Measurements from ENCODE around the gene ARHGEF17.
A peak's percentile ranks its signal among the peaks of the same experiment; 100 is the strongest.

ARHGEF17 gene

GRCh38 chr11:73306977-73307322 lies 1.1 kb upstream of the ARHGEF17 start:
- TF ChIP-seq TCF4 (CRISPR knock-in tag; IDR thresholded peaks at IDR 0.05; ENCODE audit: borderline replicate concordance) = no peak
- no peak for ATAC-seq

GRCh38 chr11:73307323-73308002 lies 613 bp upstream of the ARHGEF17 start:
- TF ChIP-seq CREB5 (CRISPR knock-in tag; IDR thresholded peaks at IDR 0.05; ENCODE audit: low read depth) (no peak), ZNF70 (CRISPR knock-in tag; IDR thresholded peaks at IDR 0.05) (no peak), ZNF8 (CRISPR knock-in tag; IDR thresholded peaks at IDR 0.05) (no peak), RARB (CRISPR knock-in tag; IDR thresholded peaks at IDR 0.05) (no peak), ZFP3 (CRISPR knock-in tag; IDR thresholded peaks at IDR 0.05) (no peak), ESRRG (CRISPR knock-in tag; IDR thresholded peaks at IDR 0.05) (no peak), OSR1 (CRISPR knock-in tag; IDR thresholded peaks at IDR 0.05) (no peak), ZNF565 (CRISPR knock-in tag; conservative IDR thresholded peaks at IDR 0.05; ENCODE audit: low read depth) (no peak), SNAI2 (CRISPR knock-in tag; IDR thresholded peaks at IDR 0.05) (no peak), TOX (CRISPR knock-in tag; IDR thresholded peaks at IDR 0.05; ENCODE audit: borderline replicate concordance) (no peak), ISL1 (CRISPR knock-in tag; IDR thresholded peaks at IDR 0.05) (no peak), CSRNP3 (CRISPR knock-in tag; IDR thresholded peaks at IDR 0.05) (no peak), ZC3H10 (CRISPR knock-in tag; IDR thresholded peaks at IDR 0.05) (no peak), TSHZ2 (CRISPR knock-in tag; IDR thresholded peaks at IDR 0.05) (no peak), PPARA (CRISPR knock-in tag; IDR thresholded peaks at IDR 0.05; ENCODE audit: borderline replicate concordance) (no peak), TCF4 (CRISPR knock-in tag; IDR thresholded peaks at IDR 0.05; ENCODE audit: borderline replicate concordance) (no peak), CSDC2 (CRISPR knock-in tag; IDR thresholded peaks at IDR 0.05) (no peak), BACH2 (CRISPR knock-in tag; IDR thresholded peaks at IDR 0.05; ENCODE audit: borderline replicate concordance) (no peak), ARNTL (CRISPR knock-in tag; IDR thresholded peaks at IDR 0.05; ENCODE audit: borderline replicate concordance, low read depth) (no peak), GLIS3 (CRISPR knock-in tag; IDR thresholded peaks at IDR 0.05) (no peak)
- ATAC-seq = peak; percentile 76

- no peak for TF ChIP-seq ARNTL (CRISPR knock-in tag; IDR thresholded peaks at IDR 0.05; ENCODE audit: borderline replicate concordance, low read depth)
- no peak for TF ChIP-seq ZNF70 (CRISPR knock-in tag; IDR thresholded peaks at IDR 0.05)
- no peak for TF ChIP-seq ESRRG (CRISPR knock-in tag; IDR thresholded peaks at IDR 0.05)
- TF ChIP-seq ZNF8 (CRISPR knock-in tag; IDR thresholded peaks at IDR 0.05) = no peak
- TF ChIP-seq PPARA (CRISPR knock-in tag; IDR thresholded peaks at IDR 0.05; ENCODE audit: borderline replicate concordance) = no peak
- TF ChIP-seq ZFP3 (CRISPR knock-in tag; IDR thresholded peaks at IDR 0.05) = no peak
- TF ChIP-seq CSDC2 (CRISPR knock-in tag; IDR thresholded peaks at IDR 0.05) = no peak
- no peak for TF ChIP-seq PATZ1 (CRISPR knock-in tag; IDR thresholded peaks at IDR 0.05; ENCODE audit: borderline replicate concordance)
- no peak for TF ChIP-seq CREB5 (CRISPR knock-in tag; IDR thresholded peaks at IDR 0.05; ENCODE audit: low read depth)
- TF ChIP-seq ISL1 (CRISPR knock-in tag; IDR thresholded peaks at IDR 0.05) = no peak
- no peak for TF ChIP-seq ZNF565 (CRISPR knock-in tag; conservative IDR thresholded peaks at IDR 0.05; ENCODE audit: low read depth)
- TF ChIP-seq SNAI2 (CRISPR knock-in tag; IDR thresholded peaks at IDR 0.05) = no peak
- no peak for TF ChIP-seq TOX (CRISPR knock-in tag; IDR thresholded peaks at IDR 0.05; ENCODE audit: borderline replicate concordance)
- no peak for TF ChIP-seq OSR1 (CRISPR knock-in tag; IDR thresholded peaks at IDR 0.05)
- no peak for TF ChIP-seq TCF4 (CRISPR knock-in tag; IDR thresholded peaks at IDR 0.05; ENCODE audit: borderline replicate concordance)
- peak; percentile 71 for ATAC-seq
Observed at GRCh38 chr11:73308961-73309919, 1.2 kb downstream of the ARHGEF17 start.

All from SK-N-SH treated with all-trans-retinoic acid at 6 μM for 48 hours (cell line).